HG03175 (cell line): ENCODE data around the gene TRIM44.
A peak's percentile ranks its signal among the peaks of the same experiment; 100 is the strongest.

Experiments used
- ATAC-seq: cut with Tn5 transposase; IDR thresholded peaks from one replicate; pipeline ENCODE4 v1.9.1; 2021; ENCODE audit warnings: mild to moderate bottlenecking, moderate library complexity; ENCODE audit not compliant: unreplicated experiment

TRIM44 gene, protein sequence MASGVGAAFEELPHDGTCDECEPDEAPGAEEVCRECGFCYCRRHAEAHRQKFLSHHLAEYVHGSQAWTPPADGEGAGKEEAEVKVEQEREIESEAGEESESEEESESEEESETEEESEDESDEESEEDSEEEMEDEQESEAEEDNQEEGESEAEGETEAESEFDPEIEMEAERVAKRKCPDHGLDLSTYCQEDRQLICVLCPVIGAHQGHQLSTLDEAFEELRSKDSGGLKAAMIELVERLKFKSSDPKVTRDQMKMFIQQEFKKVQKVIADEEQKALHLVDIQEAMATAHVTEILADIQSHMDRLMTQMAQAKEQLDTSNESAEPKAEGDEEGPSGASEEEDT

GRCh38 chr11:35662649-35663407, at the start of gene TRIM44:
Gene TRIM44, plus strand, starts transcription at chr11:35662775. Its CDS starts 337 bp downstream, at chr11:35663112.
- peak; percentile 93 for ATAC-seq

DNA sequence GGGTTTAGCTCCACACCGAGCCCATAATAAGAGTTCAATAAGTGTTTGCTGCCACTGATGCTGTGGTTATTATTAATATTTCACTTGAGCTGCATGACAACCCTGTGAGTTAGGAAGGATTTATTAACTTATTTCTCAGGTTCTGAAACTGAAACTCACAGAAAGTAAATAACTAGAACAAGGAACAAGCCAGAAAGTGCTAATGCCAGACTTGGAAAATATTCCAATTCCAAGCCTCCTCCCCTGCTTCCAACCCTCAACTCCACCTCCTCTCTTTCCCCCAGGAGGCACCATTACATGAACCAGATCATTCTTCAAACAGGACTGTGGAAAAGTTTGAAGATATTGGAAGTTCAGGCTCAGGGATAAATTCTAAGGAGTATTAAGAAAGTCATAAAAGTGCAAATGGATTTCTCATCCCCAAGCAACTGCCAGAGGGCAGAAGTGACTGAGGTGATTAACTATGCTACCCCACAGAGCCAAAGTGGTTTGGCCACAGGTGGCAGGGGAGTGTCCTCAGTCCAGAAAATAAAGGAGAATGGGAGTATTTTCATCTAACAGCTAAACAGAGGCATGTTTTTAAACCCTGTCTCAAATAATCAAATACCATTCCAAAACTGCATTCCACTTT, 47.5 kb upstream of the TRIM44 start:
- ATAC-seq: no peak

- ATAC-seq: no peak
Measured at GRCh38 chr11:35615921-35616900, 46.4 kb upstream of the TRIM44 start.

GRCh38 chr11:35617316-35617686, 45.3 kb upstream of the TRIM44 start:
- ATAC-seq: no peak

- peak; percentile 27 for ATAC-seq
Measured at GRCh38 chr11:35617687-35618496, 44.7 kb upstream of the TRIM44 start, which contains the start of gene FJX1. Gene FJX1, plus strand, starts transcription at chr11:35618460. Its CDS starts 177 bp downstream, at chr11:35618637.

DNA sequence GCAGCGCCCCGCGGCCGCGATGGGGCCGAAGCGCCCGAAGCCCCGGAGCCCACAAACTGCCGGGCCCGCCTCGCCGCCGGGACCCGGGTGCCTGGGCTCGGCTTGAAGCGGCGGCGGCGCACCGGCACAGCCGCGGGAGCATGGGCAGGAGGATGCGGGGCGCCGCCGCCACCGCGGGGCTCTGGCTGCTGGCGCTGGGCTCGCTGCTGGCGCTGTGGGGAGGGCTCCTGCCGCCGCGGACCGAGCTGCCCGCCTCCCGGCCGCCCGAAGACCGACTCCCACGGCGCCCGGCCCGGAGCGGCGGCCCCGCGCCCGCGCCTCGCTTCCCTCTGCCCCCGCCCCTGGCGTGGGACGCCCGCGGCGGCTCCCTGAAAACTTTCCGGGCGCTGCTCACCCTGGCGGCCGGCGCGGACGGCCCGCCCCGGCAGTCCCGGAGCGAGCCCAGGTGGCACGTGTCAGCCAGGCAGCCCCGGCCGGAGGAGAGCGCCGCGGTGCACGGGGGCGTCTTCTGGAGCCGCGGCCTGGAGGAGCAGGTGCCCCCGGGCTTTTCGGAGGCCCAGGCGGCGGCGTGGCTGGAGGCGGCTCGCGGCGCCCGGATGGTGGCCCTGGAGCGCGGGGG, 44.0 kb upstream of the TRIM44 start:
- ATAC-seq: peak; percentile 47

- ATAC-seq: peak; percentile 39
Measured at GRCh38 chr11:35619116-35619854, 43.3 kb upstream of the TRIM44 start.

DNA sequence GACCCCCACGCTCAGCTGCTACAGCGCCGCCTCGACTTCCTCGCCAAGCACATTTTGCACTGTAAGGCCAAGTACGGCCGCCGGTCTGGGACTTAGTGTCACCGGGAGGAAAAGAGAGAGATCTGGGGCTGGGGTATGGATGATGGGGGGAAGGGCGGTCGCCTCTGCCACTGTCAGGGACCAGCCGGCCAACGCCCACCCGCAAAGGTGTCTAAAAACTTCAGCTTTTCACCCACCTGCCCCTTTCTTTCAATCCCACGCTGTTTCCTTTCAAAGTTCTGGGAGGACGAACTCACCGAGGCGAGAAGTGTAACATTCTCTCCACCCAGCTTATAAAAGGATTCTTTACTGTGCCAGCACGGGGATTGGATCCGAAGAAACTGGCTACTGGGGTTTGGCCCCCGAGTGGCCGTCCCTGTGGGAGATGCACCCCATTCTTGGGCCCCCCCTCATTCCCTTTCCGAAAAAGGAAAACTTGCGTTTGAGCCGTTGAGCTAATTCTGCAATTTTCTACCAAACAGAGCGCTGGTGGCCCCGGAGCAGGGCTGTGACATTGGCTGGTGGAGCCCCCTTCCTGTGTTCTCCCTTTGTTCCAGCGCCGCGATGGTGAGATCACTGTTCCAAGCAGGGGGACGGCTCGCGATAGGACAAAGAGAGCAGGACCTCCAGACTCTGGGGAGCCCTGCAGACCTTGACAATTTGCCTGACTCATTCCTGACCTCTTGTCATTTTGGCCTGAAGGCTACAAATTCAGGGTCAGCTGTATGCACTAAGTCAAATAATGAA, 42.5 kb upstream of the TRIM44 start:
- ATAC-seq: no peak

- ATAC-seq: no peak
Measured at GRCh38 chr11:35620795-35621194, 41.8 kb upstream of the TRIM44 start.

DNA sequence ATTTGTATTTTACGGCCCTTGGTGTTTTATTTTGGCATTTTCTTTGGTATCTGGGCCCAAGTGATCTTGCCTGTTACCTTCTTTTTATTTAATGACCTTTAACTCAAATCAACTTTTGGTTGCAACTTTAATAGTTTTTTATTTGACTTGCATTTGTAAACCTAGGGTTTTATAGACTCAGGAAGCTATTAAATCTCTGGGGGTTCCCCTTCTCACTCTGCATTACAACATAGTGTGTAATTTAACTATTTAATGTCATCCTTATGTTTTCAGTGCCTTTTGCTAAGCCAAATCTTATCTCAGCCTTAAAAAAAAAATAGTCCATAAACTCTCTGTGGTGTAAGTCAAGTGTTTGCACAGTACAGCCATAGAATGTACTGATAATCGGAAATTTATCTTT, 41.0 kb upstream of the TRIM44 start:
- ATAC-seq: no peak

DNA sequence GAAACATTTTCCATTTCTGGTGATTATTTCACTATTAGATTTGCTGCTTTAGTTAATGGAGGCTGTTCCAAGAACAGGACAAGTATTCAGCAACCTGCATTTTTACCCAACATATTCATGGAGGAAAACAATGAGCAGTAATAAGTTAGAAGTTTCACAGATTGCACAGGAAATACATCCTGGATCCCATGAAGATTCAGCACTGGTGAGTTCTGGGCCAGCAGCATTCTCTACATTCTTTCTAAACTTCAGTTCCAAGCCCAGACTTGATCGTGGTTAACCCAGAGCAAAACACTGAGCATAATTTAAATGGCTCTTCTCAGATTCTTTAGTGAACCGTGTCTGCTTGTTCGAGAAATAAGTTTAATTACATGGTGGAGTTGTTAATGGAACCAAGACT, 40.5 kb upstream of the TRIM44 start:
- ATAC-seq: no peak

DNA sequence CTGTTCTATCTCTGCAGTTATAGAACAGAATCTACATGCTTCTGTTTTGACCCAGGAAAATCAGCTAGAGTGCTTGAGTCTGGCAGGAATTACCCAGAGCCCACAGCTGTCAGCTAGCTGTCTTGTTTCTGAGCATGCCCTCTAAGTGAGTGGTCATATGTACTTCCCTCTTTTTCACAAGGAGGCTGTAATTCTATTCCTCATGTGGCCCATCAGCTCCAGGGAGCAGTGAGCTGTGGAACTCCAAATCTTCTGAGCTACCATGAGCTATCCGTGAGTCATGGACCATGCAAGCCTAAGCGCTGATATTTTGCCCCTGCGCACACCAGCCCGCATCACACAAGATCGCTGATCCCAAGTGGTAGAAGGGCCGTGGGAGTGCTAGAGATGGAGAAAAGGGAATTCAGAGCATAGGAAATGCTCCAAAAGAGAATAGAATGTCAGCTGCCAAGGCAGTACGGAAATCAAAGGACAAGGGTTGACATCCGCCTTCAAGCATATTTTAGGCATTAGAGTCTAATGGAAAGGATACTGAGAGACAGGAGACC, 38.9 kb upstream of the TRIM44 start:
- no peak for ATAC-seq

- ATAC-seq: no peak
Measured at GRCh38 chr11:35624316-35624715, 38.3 kb upstream of the TRIM44 start.

DNA sequence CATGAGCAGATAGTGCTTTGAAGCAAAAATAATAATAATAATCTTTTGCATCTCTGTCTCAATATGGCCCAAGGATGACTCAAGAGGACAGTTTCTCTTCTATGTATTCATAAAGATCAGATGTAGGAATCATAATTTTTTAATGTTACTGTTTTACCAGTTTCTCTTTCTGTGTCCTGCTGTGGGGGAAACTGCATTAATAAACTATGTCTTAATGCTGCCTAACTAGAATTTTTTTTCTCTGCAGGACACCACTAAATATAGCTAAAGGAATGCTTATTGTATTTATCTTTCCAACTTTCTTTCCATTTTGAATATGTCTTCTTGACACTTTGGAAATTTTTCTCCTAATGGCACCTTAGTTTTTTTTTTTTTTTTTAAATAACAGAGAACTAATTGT, 37.8 kb upstream of the TRIM44 start:
- ATAC-seq: no peak

GRCh38 chr11:35626501-35626900, 36.1 kb upstream of the TRIM44 start:
- ATAC-seq: no peak

- no peak for ATAC-seq
Measured at GRCh38 chr11:35629511-35629910, 33.1 kb upstream of the TRIM44 start.

GRCh38 chr11:35629914-35630313, 32.7 kb upstream of the TRIM44 start:
- ATAC-seq: no peak

GRCh38 chr11:35631891-35632290, 30.7 kb upstream of the TRIM44 start:
- ATAC-seq: no peak
